AG08395 (cell line): ENCODE results near the gene HMX3.
"Not testable (repeated sequence)": the region's sequence is repeated elsewhere in the genome, so short reads cannot be mapped to it uniquely, and the experiment has no call there.

Experiments used
- DNase-seq: peaks from one replicate; pipeline ENCODE4 v3.0.0; 2012; ENCODE audit warnings: mixed read lengths, low spot score

Gene HMX3

GRCh38 chr10:123171616-123172015 is 35.8 kb downstream of the HMX3 start:
- DNase-seq = not testable (repeated sequence)

GRCh38 chr10:123175389-123176387 is 39.9 kb downstream of the HMX3 start:
- no peak for DNase-seq

GRCh38 chr10:123178390-123178789 is 42.6 kb downstream of the HMX3 start:
- not testable (repeated sequence) for DNase-seq

- no peak for DNase-seq
These were observed 44.6 kb downstream of the HMX3 start for GRCh38 chr10:123180101-123181090.

- no peak for DNase-seq
These were observed 48.0 kb downstream of the HMX3 start for GRCh38 chr10:123183724-123184123.

GRCh38 chr10:123187781-123188180 is 52.0 kb downstream of the HMX3 start:
- DNase-seq = no peak
